ENCODE data around the gene PHACTR4. TPM values are rescaled to one million over a fixed set of nuclear protein-coding genes. Genes with fewer than 3 reads are reported as not detected.
"Not testable (repeated sequence)": the region's sequence is repeated elsewhere in the genome, so short reads cannot be mapped to it uniquely, and the experiment has no call there.

The PHACTR4 gene
- total and polyA plus RNA-seq, 2 experiments from 2014 or later, result 35.4 to 47.1 TPM

- no peak for TF ChIP-seq ZNF462 (CRISPR knock-in tag; IDR thresholded peaks at IDR 0.05)
- no peak for TF ChIP-seq EZH2phosphoT487 (IDR thresholded peaks at IDR 0.05; ENCODE audit: unreplicated experiment)
- no peak for TF ChIP-seq CREB1 (CRISPR knock-in tag; IDR thresholded peaks at IDR 0.05; ENCODE audit: low read depth)
- TF ChIP-seq, protein P1, sequence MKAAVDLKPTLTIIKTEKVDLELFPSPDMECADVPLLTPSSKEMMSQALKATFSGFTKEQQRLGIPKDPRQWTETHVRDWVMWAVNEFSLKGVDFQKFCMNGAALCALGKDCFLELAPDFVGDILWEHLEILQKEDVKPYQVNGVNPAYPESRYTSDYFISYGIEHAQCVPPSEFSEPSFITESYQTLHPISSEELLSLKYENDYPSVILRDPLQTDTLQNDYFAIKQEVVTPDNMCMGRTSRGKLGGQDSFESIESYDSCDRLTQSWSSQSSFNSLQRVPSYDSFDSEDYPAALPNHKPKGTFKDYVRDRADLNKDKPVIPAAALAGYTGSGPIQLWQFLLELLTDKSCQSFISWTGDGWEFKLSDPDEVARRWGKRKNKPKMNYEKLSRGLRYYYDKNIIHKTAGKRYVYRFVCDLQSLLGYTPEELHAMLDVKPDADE (IDR thresholded peaks at IDR 0.05), result no peak
Measured at GRCh38 chr1:28371010-28371377, 1.5 kb downstream of the PHACTR4 start (continued).

- H3K9me3 Mint-ChIP-seq; H3K4me1 ChIP-seq (ENCODE audit: insufficient read depth); H3K4me1 Mint-ChIP-seq; H3K36me3 ChIP-seq (ENCODE audit: insufficient read depth); H3K27ac ChIP-seq (ENCODE audit: low read depth); H3K9me2 ChIP-seq (ENCODE audit: insufficient read depth); H3K4me2 ChIP-seq; H3K4me3 Mint-ChIP-seq; H3K27ac Mint-ChIP-seq; H3K27me3 ChIP-seq (ENCODE audit: insufficient read depth); H3K4me3 ChIP-seq; H2AFZ ChIP-seq; DNase-seq (ENCODE audit: low spot score); ATAC-seq: not testable (repeated sequence)
- Mint-ChIP-seq H3K36me3 (ENCODE audit: low read depth) (peaks cover 18% of the 10 kb centered on the region), H3K27me3 (ENCODE audit: insufficient read depth, low read depth, poor library complexity) (peaks cover 10% of the 10 kb centered on the region)
- H3K79me2 ChIP-seq (replicated peaks; ENCODE audit: insufficient read depth), result peaks cover 78% of the 10 kb centered on the region
- peaks cover 10% of the 10 kb centered on the region for H3F3A ChIP-seq (replicated peaks; ENCODE audit: low read depth)
- H4K20me1 ChIP-seq (replicated peaks; ENCODE audit: insufficient read depth), result peaks cover 14% of the 10 kb centered on the region; the same call in 1 of the 2 replicates
Measured at GRCh38 chr1:28373450-28373849, 3.9 kb downstream of the PHACTR4 start.

Measured in GM23338 (cell line).